ENCODE measurements around the gene ARF1.
A peak's percentile ranks its signal among the peaks of the same experiment; 100 is the strongest.

The ARF1 gene

DNA sequence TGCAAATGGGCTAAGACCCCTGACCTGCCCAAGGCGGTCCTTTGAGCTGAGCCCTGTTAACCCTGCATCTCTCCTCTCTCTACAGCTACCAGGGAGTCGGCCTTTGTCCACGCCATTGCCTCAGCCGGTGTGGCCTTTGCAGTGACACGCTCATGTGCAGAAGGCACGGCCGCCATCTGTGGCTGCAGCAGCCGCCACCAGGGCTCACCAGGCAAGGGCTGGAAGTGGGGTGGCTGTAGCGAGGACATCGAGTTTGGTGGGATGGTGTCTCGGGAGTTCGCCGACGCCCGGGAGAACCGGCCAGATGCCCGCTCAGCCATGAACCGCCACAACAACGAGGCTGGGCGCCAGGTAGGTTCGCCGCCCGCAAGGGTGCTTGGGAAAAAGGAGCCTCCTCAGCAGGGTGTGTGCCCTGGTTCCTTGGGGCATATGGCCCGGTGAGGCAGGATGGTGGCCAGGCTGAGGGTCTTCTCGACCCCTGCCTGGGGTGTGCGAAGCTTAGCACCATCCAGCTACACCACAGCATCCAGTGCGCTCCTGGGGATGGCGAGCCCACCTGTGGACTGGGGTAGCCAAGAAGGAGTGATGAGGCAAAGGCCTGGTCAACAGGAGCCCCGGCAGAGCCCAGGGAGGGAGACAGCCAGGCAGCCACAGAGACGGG lies 31.8 kb upstream of the ARF1 start:
- no peak for DNase-seq

- DNase-seq: no peak
Measured at GRCh38 chr1:228058172-228058948, 24.1 kb upstream of the ARF1 start.

GRCh38 chr1:228058949-228059633 lies 23.4 kb upstream of the ARF1 start:
- peak; percentile 47 for DNase-seq

GRCh38 chr1:228059634-228060457 lies 22.7 kb upstream of the ARF1 start:
- peak; percentile 78 for DNase-seq

GRCh38 chr1:228060458-228061190 lies 21.9 kb upstream of the ARF1 start:
- DNase-seq: no peak

GRCh38 chr1:228061411-228062084 lies 21.0 kb upstream of the ARF1 start:
- no peak for DNase-seq

DNA sequence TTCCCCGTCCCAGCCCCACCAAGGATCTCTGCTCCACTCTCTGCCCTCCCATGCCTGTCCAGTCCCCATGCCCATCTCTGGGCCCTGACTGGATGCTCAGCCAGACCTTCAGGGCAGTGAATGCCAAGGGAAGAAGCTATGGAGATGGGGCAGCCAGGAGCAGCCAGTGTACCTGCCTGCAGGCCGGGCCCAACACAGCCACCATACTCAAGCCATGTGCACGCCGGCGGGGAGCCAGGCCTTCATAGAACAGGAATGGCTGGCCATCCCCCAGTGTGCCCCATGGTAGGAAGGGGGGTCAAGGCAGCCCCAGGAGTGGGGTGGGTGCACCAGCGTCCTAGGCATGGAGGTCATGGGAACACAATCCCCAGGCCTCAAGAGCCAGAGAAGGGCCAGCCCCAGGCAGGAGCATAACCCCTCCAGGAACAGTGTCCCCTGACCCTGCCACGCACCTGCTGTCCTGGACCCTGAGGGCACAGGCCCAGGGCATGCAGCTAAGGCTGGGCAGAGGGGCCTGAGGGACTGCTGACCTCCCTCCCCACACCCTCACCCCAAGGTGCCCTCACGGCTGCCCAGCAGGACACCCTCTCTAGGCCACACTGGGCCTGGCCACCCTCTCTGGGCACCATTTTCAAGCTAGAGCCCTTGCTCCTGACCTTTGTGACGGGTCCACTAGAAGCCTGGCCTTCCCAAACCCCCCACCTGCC lies 20.3 kb upstream of the ARF1 start:
- DNase-seq: no peak

DNA sequence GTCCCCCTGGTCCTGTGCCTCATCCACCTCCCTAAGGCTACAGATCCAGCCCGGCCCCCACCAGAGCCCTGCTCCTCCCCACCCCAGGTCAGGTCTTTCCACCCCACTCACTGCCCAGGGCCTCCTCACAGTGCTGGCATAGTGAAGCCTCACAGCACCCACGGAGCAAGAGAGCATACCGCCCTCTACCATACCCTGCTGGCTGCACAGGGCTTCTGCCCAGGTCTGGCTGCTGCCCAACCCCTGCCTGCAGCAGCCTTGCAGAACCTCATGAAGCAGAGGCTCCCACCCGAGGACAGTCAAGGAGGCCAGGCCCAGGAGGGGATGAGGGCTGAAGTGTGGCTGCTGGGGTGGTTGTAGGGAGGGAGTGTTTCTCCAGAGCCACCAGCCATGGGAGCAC lies 19.7 kb upstream of the ARF1 start:
- no peak for DNase-seq

- no peak for DNase-seq
Measured at GRCh38 chr1:228063251-228064191, 19.0 kb upstream of the ARF1 start.

DNA sequence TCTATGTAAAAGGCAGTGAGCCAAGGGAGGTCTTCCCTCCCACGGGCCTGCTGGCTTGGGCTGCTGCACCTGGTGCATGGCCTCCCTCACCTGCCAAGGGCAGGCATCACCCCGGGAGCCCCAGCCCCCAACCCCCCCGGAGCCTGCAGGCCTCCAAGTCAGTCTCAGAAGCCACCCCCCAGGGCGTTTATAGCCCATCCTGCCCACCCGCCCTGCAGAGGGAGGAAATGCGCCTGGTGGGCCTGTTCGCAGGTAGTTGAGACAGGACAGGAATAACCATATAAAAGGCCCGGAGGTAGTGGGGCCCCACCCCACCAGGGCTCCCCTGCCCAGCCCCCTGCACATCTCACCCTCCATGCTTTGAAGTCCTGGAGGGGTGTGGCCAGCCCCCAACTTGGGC lies 18.2 kb upstream of the ARF1 start:
- no peak for DNase-seq

DNA sequence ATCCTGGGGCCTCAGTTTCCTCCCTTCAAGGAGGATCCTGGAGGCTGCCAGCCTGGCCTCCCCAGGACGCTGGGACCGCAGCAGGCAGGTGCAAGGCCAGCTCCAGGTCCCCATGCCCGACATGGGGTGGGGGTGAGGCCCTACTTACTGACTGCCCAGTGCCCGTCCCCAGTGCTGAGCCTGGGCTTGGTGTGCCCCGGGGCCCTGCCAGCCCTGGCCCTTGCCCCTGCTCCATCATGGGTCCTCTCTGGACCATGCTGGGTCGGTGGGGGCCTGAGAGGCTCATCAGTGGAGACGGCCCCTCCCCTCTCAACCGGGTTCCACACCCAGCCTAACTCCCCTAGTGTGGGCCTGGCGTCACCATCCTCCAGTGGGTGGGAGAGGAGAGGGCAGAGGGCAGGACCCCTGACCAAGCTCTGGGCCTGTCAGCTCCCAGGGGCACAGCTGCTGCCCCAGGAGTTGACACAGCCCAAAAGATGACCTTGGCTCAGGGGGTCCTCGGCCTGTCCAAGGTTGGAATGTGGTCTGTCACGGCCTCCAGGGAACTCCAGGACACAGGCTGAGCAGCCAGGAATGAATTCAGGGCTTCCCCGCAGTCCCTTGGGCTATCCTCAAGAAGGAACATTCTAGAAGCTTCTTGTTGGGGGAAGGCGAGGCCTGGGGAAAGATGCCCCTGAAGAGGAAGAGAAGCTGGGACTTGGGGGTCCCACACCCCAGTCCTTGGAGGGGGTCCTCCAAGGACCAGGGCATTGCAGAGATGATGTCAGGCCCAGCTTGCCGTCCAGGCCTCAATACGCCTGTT lies 17.6 kb upstream of the ARF1 start:
- DNase-seq: no peak

GRCh38 chr1:228065543-228066347 lies 16.8 kb upstream of the ARF1 start:
- no peak for DNase-seq

GRCh38 chr1:228066416-228066815 lies 16.1 kb upstream of the ARF1 start:
- DNase-seq: no peak

DNA sequence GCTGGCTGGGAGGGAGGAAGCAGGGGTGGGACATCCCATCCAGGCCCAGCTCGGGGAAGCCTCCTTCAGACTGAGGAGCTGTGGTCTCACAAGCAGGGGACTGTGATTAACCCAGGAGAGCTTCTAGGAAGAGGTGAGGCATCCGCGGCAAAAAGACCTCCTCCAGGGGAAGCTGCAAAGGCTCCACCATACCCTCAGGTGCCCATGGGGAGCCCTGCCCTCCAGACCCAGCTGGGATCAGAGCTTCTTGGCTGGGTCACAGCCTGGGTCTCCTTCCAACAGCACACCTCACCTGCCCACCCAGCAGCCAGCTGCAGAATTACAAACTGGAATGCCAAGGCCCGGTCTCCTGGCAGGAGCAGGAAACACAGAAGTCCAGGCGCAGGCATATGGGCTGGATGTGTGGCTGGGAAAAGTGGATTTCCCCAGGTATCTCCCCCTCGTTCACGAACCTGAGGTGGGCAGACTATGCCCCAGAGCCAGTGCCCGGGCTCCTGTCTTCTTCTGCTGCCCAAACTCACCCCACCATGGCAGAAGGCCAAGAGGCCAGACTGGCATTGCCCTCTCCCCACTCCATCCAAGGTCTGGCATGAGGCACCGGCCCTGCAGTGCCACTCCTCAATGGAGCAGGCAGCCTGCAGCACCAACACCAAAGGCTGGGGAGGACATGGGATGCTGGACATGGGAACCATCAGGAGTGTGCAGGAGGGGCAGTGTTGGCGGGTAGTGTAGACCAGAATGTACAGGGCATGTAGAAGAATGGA lies 15.4 kb upstream of the ARF1 start:
- DNase-seq: no peak

DNA sequence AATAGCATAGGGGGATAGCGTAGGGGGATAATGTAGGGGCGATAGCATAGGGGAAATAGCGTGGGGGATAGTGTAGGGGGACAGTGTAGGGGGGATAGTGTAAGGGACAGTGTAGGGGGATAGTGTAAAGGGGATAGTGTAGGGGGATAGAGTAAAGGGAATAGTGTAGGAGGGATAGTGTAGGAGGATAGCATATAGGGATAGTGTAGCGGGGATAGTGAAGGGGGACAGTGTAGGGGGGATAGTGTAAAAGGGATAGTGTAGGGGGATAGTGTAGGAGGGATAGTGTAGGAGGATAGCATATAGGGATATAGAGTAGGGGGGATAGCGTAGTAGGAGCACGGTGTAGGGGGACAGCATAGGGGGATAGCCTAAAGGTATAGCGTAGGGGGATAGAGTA lies 14.1 kb upstream of the ARF1 start:
- DNase-seq: no peak

DNA sequence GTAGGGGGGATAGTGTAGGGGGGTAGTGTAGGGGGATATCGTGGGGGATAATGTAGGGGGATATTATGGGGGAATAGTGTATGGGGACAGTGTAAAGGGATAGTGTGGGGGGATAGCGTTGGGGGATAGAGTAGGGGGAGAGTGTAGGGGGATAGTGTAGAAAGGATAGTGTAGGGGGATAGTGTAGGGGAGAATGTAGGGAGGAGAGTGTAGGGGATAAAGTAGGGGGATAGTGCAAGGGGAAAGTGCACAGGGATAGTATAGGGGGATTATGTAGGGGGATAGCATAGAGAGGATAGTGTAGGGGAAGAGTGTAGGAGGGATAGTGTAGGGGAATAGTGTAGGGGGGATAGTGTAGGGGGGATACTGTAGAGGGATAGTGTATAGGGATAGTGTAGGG lies 12.3 kb upstream of the ARF1 start:
- DNase-seq: no peak

DNA sequence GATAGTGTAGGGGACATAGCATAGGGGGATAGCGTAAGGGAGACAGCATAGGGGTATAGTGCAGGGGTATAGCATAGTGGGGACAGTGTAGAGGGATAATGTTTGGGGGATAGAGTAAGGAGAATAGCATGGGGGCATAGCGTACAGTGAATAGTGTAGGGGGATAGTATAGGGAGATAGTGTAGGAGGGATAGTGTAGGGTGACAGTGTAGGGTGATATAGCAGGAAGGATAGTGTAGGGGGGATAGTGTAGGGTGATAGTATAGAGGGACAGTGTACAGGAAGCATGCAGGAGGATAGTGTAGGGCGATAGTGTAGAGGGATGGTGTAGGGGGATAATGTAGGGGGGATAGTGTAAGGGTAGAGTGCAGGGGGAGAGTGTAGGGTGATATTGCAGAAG lies 11.7 kb upstream of the ARF1 start:
- no peak for DNase-seq

Measured in stimulated activated CD4-positive, alpha-beta T cell treated with anti-CD3 and anti-CD28 coated beads, Interleukin-15, amount 100 ng/mL, for 24 hours (primary cell).